Activated naive CD8-positive, alpha-beta T cell treated with anti-CD3 and anti-CD28 coated beads, Interleukin-2, amount 50 U/mL, for 16 hours (primary cell): ENCODE measurements around the gene NUMB.
"Not testable (repeated sequence)": the region's sequence is repeated elsewhere in the genome, so short reads cannot be mapped to it uniquely, and the experiment has no call there.

Experiments used
- DNase-seq: peaks from one replicate; pipeline ENCODE4 v3.0.0-alpha.2; 2020; ENCODE audit warnings: low read depth, low spot score

The NUMB gene

GRCh38 chr14:73422515-73422914 is 35.8 kb downstream of the NUMB start:
- no peak for DNase-seq

DNA sequence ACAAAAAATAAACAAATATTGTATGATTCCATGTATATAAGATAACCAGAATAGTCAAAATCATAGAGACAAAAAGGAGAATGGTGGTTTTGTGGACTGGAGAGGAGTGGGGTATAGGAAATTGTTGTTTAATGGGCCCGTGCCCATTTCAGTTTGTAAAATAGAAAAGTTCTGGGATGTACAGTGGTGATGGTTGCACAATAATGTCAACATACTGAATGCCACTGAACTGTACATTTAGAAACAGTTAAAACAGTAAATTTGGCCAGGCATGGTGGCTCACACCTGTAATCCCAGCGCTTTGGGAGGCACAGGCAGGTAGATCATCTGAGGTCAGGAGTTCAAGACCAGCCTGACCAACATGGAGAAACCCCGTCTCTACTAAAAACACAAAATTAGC is 40.1 kb downstream of the NUMB start:
- no peak for DNase-seq

DNA sequence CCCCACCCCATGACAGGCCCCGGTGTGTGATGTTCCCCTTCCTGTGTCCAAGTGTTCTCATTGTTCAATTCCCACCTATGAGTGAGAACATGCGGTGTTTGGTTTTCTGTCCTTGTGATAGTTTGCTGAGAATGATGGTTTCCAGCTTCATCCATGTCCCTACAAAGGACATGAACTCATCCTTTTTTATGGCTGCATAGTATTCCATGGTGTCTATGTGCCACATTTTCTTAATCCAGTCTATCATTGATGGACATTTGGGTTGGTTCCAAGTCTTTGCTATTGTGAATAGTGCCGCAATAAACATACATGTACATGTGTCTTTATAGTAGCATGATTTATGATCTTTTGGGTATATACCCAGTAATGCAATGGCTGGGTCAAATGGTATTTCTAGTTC is 52.1 kb downstream of the NUMB start:
- not testable (repeated sequence) for DNase-seq

GRCh38 chr14:73403181-73403752 is 55.1 kb downstream of the NUMB start:
- no peak for DNase-seq

DNA sequence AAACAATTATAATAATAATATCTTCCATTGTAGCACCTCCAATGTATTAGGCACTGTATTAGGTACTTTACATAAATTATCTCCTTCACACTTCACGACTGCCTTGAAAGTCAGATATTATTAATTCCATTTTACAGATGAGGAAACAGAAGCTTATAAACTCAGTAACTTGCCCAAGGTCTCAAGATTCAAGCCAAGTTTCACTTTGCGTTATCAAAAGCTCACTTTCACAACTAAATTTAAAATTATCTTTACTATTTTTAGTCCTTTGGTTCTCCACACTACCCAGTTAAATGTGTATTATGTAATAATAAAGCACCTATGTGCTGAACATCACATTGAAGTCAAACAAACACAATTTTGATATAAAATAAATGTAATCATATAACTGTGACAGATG is 55.8 kb downstream of the NUMB start:
- DNase-seq, result no peak

GRCh38 chr14:73397810-73398209 is 60.5 kb downstream of the NUMB start:
- DNase-seq, result no peak

DNA sequence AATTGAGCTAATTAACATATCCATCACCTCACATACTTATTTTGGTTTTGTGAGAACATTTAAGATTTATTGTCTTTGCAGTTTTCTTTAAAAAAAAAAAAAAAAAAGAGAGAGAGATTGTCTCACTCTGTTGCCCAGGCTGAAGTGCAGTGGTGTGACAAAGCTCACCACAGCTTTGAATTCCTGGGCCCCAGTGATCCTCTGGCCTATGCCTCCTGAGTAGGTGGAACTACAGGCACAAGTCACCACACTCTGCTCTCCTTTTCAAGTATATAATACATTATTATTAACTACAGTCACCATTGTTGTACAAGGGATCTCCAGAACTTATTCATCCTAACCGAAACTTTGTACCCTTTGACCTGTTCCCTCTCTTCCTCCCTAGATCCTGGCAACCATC is 64.0 kb downstream of the NUMB start:
- no peak for DNase-seq

- DNase-seq, result no peak
Observed at GRCh38 chr14:73393375-73393774, 65.0 kb downstream of the NUMB start.

DNA sequence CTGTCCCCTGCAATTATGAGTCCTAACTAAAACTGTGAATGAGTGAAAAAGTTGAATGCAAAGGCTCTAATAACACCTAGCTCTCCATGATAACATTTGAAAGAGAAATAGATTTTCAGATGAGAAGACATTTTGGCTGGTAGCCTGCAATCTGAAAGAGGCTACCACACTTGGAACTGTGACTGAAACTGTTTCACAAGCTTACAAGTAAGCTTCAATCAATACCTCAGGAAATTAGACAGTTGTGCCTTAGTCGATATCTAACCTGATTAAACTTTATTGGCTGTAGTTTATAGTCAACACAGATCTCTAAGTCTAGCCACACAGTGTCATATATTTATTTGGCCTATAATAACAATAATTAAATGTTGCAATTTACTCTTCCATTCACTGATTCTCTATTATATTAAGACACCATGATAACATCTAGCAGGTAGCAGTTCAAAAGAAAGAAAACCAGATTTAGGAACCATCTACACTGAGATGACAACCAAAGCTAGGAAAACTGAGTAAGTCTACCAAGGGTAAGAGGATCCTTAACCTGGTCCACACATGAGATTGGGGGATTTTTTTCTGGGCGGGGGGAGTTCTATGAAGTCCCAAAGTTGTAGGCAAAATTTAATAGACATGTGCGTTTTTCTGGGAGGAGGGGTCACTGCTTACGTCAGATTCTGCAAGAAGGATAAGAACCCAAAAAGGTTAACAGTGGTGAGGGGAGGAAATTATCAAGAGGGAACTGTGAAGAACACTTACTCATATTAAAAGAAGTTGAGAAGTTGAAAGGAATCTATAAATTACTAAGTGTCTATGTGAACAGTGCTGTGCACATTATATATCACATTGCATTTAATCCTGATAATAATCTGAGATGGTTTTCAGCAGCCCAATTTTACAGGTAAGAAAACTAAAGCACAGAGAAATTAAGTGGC is 65.8 kb downstream of the NUMB start:
- DNase-seq, result no peak

- not testable (repeated sequence) for DNase-seq
Observed at GRCh38 chr14:73387860-73388259, 70.5 kb downstream of the NUMB start.

DNA sequence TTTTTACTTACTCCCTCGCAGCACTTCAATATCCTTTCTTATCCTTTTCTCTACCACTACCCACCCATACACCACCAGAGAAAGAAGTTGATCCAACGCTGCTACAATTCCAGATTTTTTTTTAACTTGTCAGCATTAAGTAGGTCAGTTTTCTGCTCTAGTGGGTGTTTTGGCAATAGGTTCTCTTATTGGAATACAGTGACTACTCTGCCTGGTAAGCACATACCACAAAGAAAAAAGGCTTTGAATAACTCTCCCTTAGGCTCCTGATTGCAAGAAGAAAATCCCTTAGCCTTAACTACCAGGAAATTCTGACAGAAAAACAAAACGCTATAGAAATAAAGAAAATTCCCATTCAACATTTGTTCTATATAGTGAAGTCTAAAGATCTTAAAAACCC is 72.0 kb downstream of the NUMB start:
- no peak for DNase-seq

- DNase-seq, result not testable (repeated sequence)
Observed at GRCh38 chr14:73385021-73385420, 73.3 kb downstream of the NUMB start.

- DNase-seq, result no peak
Observed at GRCh38 chr14:73383356-73383755, 75.0 kb downstream of the NUMB start.

- no peak for DNase-seq
Observed at GRCh38 chr14:73381380-73382013, 76.8 kb downstream of the NUMB start.

DNA sequence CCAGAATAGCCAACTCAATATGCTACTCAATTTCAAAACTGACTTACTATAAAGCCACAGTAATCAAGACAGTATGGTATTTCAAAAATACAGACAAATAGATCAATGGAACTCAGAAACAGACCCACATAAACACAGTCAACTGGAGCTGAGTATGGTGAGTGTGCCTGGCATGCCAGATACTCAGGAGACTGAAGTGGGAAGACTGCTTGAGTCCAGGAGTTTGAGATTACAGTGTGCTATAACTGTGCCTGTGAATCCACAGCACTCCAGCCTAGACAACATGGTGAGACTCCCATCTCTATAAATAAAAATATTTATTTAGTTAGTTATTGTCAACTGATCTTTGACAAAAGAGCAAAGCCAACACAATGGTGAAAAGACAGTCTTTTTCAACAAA is 81.8 kb downstream of the NUMB start:
- no peak for DNase-seq

GRCh38 chr14:73375861-73376260 is 82.5 kb downstream of the NUMB start:
- no peak for DNase-seq

GRCh38 chr14:73374218-73374617 is 84.1 kb downstream of the NUMB start:
- DNase-seq, result no peak

DNA sequence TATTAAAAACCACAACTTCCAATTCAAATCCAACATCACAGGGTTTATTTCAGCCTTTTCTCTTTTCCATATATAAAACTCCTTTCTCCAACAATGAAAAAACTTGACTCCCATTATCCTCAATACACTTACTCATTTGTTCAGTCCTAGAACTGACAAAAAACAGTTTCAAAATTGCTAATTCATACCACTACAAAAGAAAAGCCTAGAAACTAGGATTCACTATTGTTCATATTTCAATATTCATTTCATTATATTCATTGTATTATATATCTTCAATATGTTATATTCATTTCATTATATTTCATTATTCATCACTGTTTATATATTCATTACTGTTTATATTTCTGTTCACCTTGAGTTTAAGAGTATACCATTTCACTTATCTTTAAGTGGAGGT is 85.8 kb downstream of the NUMB start:
- DNase-seq, result no peak

DNA sequence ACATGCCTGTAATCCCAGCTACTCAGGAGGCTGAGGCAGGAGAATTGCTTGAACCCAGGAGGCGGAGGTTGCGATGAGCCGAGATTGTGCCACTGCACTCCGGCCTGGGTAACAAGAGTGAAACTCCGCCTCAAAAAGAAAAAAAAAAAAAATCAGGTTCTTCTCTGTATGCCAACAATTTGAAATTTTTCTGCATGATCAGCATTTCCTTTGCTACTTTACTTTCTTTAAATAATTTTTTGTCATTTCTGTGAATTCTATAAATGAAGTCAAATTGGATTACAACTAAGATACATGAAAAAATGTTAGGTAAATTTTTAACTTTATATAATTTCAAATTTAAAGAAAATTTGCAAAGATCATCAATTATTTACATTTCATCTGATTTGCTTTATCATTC is 87.8 kb downstream of the NUMB start:
- DNase-seq, result no peak

- DNase-seq, result no peak
Observed at GRCh38 chr14:73369428-73369827, 88.9 kb downstream of the NUMB start.

DNA sequence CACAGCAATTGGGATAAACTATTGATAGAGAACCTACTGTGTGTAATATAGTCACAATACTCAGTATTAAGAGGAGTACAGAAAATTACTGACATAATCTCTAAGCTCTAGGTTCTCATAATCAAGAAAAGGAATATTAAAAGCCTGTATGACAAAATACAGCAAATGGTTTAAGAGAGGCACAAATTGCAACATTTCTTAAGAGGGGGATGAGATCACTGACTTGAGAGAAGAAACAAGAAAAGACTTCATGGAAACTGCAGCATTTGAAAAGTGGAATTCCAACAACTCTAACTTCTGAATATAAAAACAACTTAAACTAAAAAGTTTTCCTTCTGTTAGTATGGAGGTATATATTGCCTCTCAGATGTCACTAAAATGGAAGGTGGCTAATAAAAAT is 89.7 kb downstream of the NUMB start:
- DNase-seq, result no peak

- DNase-seq, result no peak
Observed at GRCh38 chr14:73365727-73366126, 92.6 kb downstream of the NUMB start.

GRCh38 chr14:73364559-73364958 is 93.8 kb downstream of the NUMB start:
- DNase-seq, result no peak
